Duodenal mucosa (tissue), 2 donors: ENCODE data around the gene PRM1.

ENCODE experiments used
- H3K27ac ChIP-seq: one replicate; pipeline ENCODE4 v1.7.0; 2013; ENCODE audit warnings: low read depth, low read length
- H3K27me3 ChIP-seq, 2 donors: one replicate each; pipeline ENCODE4 v1.7.0; 2013; ENCODE audit warnings: low read length in 2 of 2, control low read depth in 1 of 2; ENCODE audit not compliant: insufficient read depth in 2 of 2, control insufficient read depth in 1 of 2
- H3K36me3 ChIP-seq, 2 donors: one replicate each; pipeline ENCODE4 v1.7.0; 2013; ENCODE audit warnings: low read length in 2 of 2, control low read depth in 1 of 2; ENCODE audit not compliant: insufficient read depth in 2 of 2, control insufficient read depth in 1 of 2
- H3K4me1 ChIP-seq, 2 donors: one replicate each; pipeline ENCODE4 v1.7.0; 2013; ENCODE audit warnings: low read length in 2 of 2, control low read depth in 1 of 2; ENCODE audit not compliant: insufficient read depth in 2 of 2, control insufficient read depth in 1 of 2
- H3K4me3 ChIP-seq, 2 donors: one replicate each; pipeline ENCODE4 v1.7.0; 2013; ENCODE audit warnings: low read length in 2 of 2, low read depth in 1 of 2
- H3K9ac ChIP-seq, 2 donors: one replicate each; pipeline ENCODE4 v1.7.0; 2013; ENCODE audit warnings: low read length in 2 of 2, low read depth in 1 of 2
- H3K9me3 ChIP-seq, 2 donors: one replicate each; pipeline ENCODE4 v1.7.0; 2013; ENCODE audit warnings: low read length in 2 of 2, control low read depth in 1 of 2; ENCODE audit not compliant: control insufficient read depth in 1 of 2

PRM1 gene

GRCh38 chr16:11285842-11286241 is 4.7 kb upstream of the PRM1 start:
- H3K27me3 ChIP-seq: no peaks in the 10 kb centered on the region
- H3K36me3 ChIP-seq: no peaks in the 10 kb centered on the region
- H3K4me1 ChIP-seq: no peaks in the 10 kb centered on the region
- no peak overlapping the region for H3K9ac ChIP-seq
- no peaks in the 10 kb centered on the region for H3K9me3 ChIP-seq
- H3K27ac ChIP-seq: no peak overlapping the region
- H3K4me3 ChIP-seq: no peak overlapping the region

DNA sequence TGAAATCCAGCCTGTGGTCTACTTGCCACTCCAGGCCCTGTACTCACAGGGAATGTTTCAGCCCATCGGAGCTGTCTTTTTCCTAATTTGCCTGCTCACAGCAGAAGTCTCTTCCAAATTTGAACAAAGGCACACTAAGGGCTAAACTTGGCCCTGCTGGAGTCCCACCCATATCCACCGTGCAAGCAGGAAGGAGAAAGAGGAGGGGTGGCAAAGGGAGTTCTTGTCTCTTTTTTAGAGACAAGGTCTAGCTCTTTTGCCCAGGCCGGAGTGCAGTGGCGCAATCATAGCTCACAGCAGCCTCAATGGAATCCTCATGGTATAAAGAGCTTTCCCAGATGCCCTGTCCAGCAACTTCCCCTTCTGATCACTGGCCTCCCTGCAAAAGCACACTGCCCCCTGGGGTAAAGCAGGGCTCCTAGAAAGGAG is 2.7 kb upstream of the PRM1 start:
- H3K9me3 ChIP-seq: no peaks in the 10 kb centered on the region
- H3K27ac ChIP-seq: no peak overlapping the region

GRCh38 chr16:11278681-11279628 is 2.2 kb downstream of the PRM1 start:
- Histone ChIP-seq H3K27me3 (no peaks in the 10 kb centered on the region), H3K9me3 (no peaks in the 10 kb centered on the region), H3K9ac (no peak overlapping the region), H3K4me3 (no peak overlapping the region), H3K27ac (no peak overlapping the region), H3K4me1 (peaks cover 0 to 5% of the 10 kb centered on the region in 2 donors), H3K36me3 (no peaks in the 10 kb centered on the region)

More for the DNA sequence above, 2.7 kb upstream of the PRM1 start:
- Histone ChIP-seq H3K4me1 (peaks cover 0 to 5% of the 10 kb centered on the region in 2 donors), H3K36me3 (no peaks in the 10 kb centered on the region), H3K27me3 (no peaks in the 10 kb centered on the region), H3K4me3 (no peak overlapping the region), H3K9ac (no peak overlapping the region)

DNA sequence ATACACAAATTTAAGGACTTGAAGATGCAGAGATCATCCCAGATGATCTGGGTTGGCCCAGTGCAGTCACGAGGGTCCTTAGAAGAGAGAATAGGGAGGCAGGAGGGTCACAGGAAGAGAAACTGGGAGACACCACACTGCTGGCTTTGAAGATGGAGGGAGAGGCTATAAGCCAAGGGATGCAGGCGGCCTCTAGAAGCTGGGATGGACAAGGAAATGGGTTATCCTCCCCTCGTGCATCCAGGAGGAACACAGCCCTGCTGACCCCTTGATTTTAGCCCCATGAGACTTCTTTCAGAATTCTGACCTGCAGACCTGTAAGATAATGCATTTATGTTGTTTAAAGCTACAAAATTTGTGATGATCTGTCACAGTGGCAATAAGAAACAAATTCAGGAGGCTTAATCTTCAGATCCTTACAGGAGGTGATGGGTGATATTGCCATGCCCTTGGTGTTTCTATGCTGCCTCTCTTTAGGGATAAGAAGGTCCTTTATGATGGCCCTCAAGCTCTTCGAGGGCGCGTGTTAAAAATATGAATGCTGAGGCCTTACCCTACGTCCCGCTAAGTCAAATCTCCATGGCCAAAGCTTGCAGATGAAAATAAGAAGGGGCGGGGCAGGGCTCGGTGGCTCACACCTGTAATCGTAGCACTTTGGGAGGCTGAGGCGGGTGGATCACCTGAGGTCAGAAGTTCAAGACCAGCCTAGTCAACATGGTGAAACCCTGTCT is 3.4 kb downstream of the PRM1 start:
- Histone ChIP-seq H3K4me1 (peaks cover 0 to 5% of the 10 kb centered on the region in 2 donors), H3K27me3 (no peaks in the 10 kb centered on the region), H3K9ac (no peak overlapping the region), H3K9me3 (no peaks in the 10 kb centered on the region), H3K36me3 (no peaks in the 10 kb centered on the region), H3K27ac (no peak overlapping the region), H3K4me3 (no peak overlapping the region)

GRCh38 chr16:11276896-11277593 is 4.1 kb downstream of the PRM1 start:
- H3K9ac ChIP-seq: no peak overlapping the region
- no peaks in the 10 kb centered on the region for H3K27me3 ChIP-seq
- no peak overlapping the region for H3K4me3 ChIP-seq
- no peaks in the 10 kb centered on the region for H3K9me3 ChIP-seq
- peaks cover 0 to 5% of the 10 kb centered on the region in 2 donors for H3K4me1 ChIP-seq
- H3K36me3 ChIP-seq: no peaks in the 10 kb centered on the region
- no peak overlapping the region for H3K27ac ChIP-seq

GRCh38 chr16:11276143-11276895 is 4.8 kb downstream of the PRM1 start, which contains the start of gene PRM2:
Gene PRM2, minus strand, starts transcription at chr16:11276480. Its CDS starts 110 bp downstream, at chr16:11276370.
- Histone ChIP-seq H3K4me3 (no peak within 1 kb of the TSS), H3K4me1 (peaks cover 0 to 5% of the 10 kb centered on the region in 2 donors), H3K27ac (no peak within 1 kb of the TSS), H3K36me3 (no peaks in the 10 kb centered on the region), H3K9me3 (no peaks in the 10 kb centered on the region), H3K27me3 (no peaks in the 10 kb centered on the region), H3K9ac (no peak within 1 kb of the TSS)

DNA sequence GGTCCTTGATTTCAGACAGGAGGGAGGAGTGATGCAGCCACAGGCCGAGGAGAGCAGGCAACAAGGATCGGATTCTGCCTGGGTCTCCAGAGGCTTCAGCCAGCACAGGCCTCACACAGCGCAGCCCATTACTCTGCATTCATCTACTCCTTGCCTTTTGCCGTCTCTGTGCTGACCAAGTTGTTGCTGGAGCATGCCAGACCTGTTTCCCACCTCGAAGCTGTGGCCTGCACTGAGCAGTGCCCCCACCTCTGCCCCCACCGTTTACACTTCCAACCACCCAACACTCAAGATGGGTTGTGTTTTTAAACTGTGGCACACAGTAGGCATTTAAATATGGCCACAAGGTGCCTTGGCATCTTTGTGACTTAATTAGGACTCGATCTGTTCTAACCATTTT is 6.2 kb downstream of the PRM1 start:
- Histone ChIP-seq H3K27me3 (no peaks in the 10 kb centered on the region), H3K9ac (no peak overlapping the region), H3K36me3 (no peaks in the 10 kb centered on the region), H3K4me3 (no peak overlapping the region), H3K27ac (no peak overlapping the region), H3K9me3 (no peaks in the 10 kb centered on the region), H3K4me1 (peaks cover 0 to 5% of the 10 kb centered on the region in 2 donors)

DNA sequence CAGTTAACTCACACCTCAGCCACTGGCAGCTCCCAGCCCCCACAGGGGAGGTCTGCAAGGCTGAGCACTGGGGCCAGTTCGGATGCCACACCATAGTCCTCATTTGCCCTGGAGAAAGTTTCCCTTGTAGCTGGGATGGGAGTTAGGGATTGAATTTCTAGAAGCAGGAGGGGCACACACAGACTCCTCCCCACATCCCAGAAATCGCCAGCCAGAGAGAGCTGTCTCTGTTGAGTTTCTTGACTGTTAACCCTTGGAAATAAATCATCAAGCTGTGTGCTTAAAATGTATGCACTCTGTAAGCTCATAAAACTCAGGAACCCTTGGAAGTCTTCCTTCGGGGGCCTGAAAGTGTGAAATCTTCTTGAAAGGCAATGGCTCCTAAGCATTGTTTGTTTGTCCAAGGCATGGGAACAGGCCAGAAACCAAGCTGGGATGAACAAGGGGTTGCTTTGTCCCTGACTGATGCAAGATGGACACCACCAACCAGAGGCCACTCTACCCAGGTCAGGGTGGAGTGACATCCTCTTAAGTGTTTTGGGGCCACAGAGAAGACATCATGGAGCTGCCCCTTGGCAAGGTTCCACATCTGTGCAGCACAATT is 7.3 kb downstream of the PRM1 start:
- H3K36me3 ChIP-seq: no peaks in the 10 kb centered on the region
- no peak overlapping the region for H3K4me3 ChIP-seq
- H3K9me3 ChIP-seq: no peaks in the 10 kb centered on the region
- no peak overlapping the region for H3K27ac ChIP-seq
- H3K9ac ChIP-seq: no peak overlapping the region
- H3K27me3 ChIP-seq: no peaks in the 10 kb centered on the region
- H3K4me1 ChIP-seq: no peaks in the 10 kb centered on the region

DNA sequence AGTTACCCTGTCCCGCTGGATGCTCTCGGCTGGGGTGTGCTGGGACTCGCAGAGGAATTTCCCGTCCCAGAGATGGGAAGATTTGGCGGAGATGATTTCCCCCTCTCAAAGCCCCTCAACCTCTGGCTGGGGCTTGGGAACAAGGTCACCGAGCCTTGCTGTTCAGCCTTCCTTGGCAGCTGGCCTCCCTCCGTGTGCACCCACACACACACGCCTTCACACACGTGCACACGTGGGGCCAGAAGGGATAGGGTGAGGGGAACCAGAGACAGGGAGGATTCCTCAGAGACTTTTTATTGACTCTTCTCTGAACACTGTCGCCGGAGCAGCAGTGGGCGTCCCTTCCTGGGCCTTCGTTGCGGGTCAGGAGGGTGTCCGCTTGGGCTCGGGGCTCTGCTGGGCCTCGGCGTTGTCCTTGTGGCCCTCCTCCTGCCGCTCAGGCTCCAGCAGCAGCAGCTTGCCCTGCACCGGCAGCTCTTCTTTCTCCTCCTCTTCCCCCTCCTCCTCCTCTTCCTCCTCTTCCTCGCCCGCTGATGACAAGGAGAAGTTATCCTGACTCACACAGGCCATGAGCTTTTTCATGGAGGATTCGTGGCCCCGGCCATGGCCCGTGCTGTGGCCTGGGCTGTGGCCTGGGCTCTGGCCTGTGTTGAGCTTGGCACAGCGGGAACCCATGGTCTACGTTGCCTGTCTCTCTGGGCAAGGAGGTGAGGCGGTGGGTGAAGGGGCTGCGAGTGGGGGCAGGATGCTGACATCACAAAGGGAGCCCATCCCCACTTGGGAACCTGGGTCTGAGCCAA is 8.0 kb downstream of the PRM1 start, which contains the start of gene PRM3:
PRM3 (minus strand) TSS at position 709 of the 800 bp plus-strand sequence; CDS start at position 675, 34 bp downstream.
- no peak within 1 kb of the TSS for H3K27ac ChIP-seq

More for the DNA sequence above, 8.0 kb downstream of the PRM1 start, which contains the start of gene PRM3:
- Histone ChIP-seq H3K4me1 (no peaks in the 10 kb centered on the region), H3K9ac (no peak within 1 kb of the TSS), H3K36me3 (no peaks in the 10 kb centered on the region), H3K27me3 (no peaks in the 10 kb centered on the region), H3K4me3 (no peak within 1 kb of the TSS), H3K9me3 (no peaks in the 10 kb centered on the region)
